ENCODE results near the gene RFX2.

Gene RFX2

GRCh38 chr19:5958074-5958850 lies 152.0 kb downstream of the RFX2 start:
- in situ Hi-C loops (cut with HindIII; ENCODE audit: low pct_ligation_motif_present, low pct_unique_long_range_greater_than_20kb, low sequenced_read_pairs): no loop called here
- no peak for DNase-seq

GRCh38 chr19:5957170-5957569 lies 153.1 kb downstream of the RFX2 start:
- in situ Hi-C loops (cut with HindIII; ENCODE audit: low pct_ligation_motif_present, low pct_unique_long_range_greater_than_20kb, low sequenced_read_pairs): no loop called here
- DNase-seq: no peak

GRCh38 chr19:5956728-5957127 lies 153.6 kb downstream of the RFX2 start:
- no peak for DNase-seq
- in situ Hi-C loops (cut with HindIII; ENCODE audit: low pct_ligation_motif_present, low pct_unique_long_range_greater_than_20kb, low sequenced_read_pairs): no loop called here

- DNase-seq: no peak
- in situ Hi-C loops (cut with HindIII; ENCODE audit: low pct_ligation_motif_present, low pct_unique_long_range_greater_than_20kb, low sequenced_read_pairs): no loop called here
These were observed 154.0 kb downstream of the RFX2 start for GRCh38 chr19:5956323-5956722.

- DNase-seq: no peak
- in situ Hi-C loops (cut with HindIII; ENCODE audit: low pct_ligation_motif_present, low pct_unique_long_range_greater_than_20kb, low sequenced_read_pairs): no loop called here
These were observed 154.7 kb downstream of the RFX2 start for GRCh38 chr19:5955636-5955935.

- in situ Hi-C loops (cut with HindIII; ENCODE audit: low pct_ligation_motif_present, low pct_unique_long_range_greater_than_20kb, low sequenced_read_pairs): no loop called here
- no peak for DNase-seq
These were observed 156.0 kb downstream of the RFX2 start for GRCh38 chr19:5954293-5954692.

GRCh38 chr19:5953680-5954213 lies 156.6 kb downstream of the RFX2 start:
- in situ Hi-C loops (cut with HindIII; ENCODE audit: low pct_ligation_motif_present, low pct_unique_long_range_greater_than_20kb, low sequenced_read_pairs): no loop called here
- no peak for DNase-seq

- DNase-seq: no peak
- in situ Hi-C loops (cut with HindIII; ENCODE audit: low pct_ligation_motif_present, low pct_unique_long_range_greater_than_20kb, low sequenced_read_pairs): no loop called here
These were observed 157.2 kb downstream of the RFX2 start for GRCh38 chr19:5953030-5953589.

- in situ Hi-C loops (cut with HindIII; ENCODE audit: low pct_ligation_motif_present, low pct_unique_long_range_greater_than_20kb, low sequenced_read_pairs): no loop called here
- DNase-seq: no peak
These were observed 157.9 kb downstream of the RFX2 start for GRCh38 chr19:5952193-5953029.

GRCh38 chr19:5951338-5951861 lies 158.9 kb downstream of the RFX2 start:
- DNase-seq: no peak

GRCh38 chr19:5950741-5951140 lies 159.6 kb downstream of the RFX2 start:
- in situ Hi-C loops (cut with HindIII; ENCODE audit: low pct_ligation_motif_present, low pct_unique_long_range_greater_than_20kb, low sequenced_read_pairs): no loop called here

More at GRCh38 chr19:5951338-5951861, 158.9 kb downstream of the RFX2 start:
- in situ Hi-C loops (cut with HindIII; ENCODE audit: low pct_ligation_motif_present, low pct_unique_long_range_greater_than_20kb, low sequenced_read_pairs): no loop called here

GRCh38 chr19:5949792-5950305 lies 160.5 kb downstream of the RFX2 start:
- in situ Hi-C loops (cut with HindIII; ENCODE audit: low pct_ligation_motif_present, low pct_unique_long_range_greater_than_20kb, low sequenced_read_pairs): no loop called here

More at GRCh38 chr19:5950741-5951140, 159.6 kb downstream of the RFX2 start:
- no peak for DNase-seq

GRCh38 chr19:5948752-5949564 lies 161.3 kb downstream of the RFX2 start:
- no peak for DNase-seq
- in situ Hi-C loops (cut with HindIII; ENCODE audit: low pct_ligation_motif_present, low pct_unique_long_range_greater_than_20kb, low sequenced_read_pairs): no loop called here

More at GRCh38 chr19:5949792-5950305, 160.5 kb downstream of the RFX2 start:
- DNase-seq: no peak

GRCh38 chr19:5947435-5947834 lies 162.9 kb downstream of the RFX2 start:
- DNase-seq: no peak
- in situ Hi-C loops (cut with HindIII; ENCODE audit: low pct_ligation_motif_present, low pct_unique_long_range_greater_than_20kb, low sequenced_read_pairs): no loop called here

GRCh38 chr19:5943623-5944022 lies 166.7 kb downstream of the RFX2 start:
- in situ Hi-C loops (cut with HindIII; ENCODE audit: low pct_ligation_motif_present, low pct_unique_long_range_greater_than_20kb, low sequenced_read_pairs): no loop called here
- no peak for DNase-seq
